ENCODE data around the gene KMT2A.

The KMT2A gene

DNA sequence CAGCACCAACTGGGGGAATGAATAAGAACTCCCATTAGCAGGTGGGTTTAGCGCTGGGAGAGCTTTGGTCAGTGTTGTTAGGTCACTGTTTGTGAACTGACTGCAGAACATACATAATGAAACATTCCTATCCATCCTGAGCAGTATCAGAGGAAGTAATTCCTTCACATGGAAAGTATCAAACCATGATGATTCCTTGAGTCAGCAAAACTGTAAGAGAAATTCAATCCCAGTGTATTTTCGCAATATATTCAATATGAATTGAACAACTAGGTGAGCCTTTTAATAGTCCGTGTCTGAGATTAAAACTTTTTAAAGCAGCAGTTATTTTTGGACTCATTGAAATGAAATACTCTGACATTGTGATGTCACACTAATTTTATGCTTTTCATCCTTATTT lies 48.1 kb downstream of the KMT2A start:
- intact Hi-C loops (cut with micrococcal nuclease), result loop anchor here (10.0 kb wide), 2 partner anchors 50 to 330 kb away; partner anchors contain the start of genes KMT2A and SCN4B
- H3K4me1 Mint-ChIP-seq (ENCODE audit: low read depth), result no peaks in the 10 kb centered on the region
- no peak overlapping the region for H3K27ac Mint-ChIP-seq
- H3K9me3 Mint-ChIP-seq, result no peaks in the 10 kb centered on the region
- H3K27me3 Mint-ChIP-seq, result no peaks in the 10 kb centered on the region
- no peak overlapping the region for H3K4me3 Mint-ChIP-seq
- H3K36me3 Mint-ChIP-seq (ENCODE audit: low read depth), result peaks cover 86% of the 10 kb centered on the region

DNA sequence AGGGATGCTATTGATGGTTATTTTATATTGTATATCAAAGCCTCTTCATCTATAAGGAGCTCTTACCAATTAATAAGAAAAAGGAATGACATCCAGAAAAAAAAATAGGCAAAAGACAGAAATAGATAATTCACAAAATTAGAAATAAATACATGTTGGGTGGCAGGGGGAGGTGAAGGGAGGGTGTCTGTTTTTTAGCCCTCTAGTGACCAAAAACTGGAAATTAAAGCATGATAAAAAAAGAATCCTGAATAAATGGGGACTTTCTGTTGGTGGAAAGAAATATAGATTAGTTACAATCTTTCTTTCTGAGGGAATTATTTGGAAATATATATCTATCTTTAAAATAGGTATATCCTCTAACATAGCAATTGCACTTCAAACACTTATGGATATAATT lies 49.0 kb downstream of the KMT2A start:
- no peak overlapping the region for H3K4me3 Mint-ChIP-seq
- no peaks in the 10 kb centered on the region for H3K4me1 Mint-ChIP-seq (ENCODE audit: low read depth)
- no peaks in the 10 kb centered on the region for H3K27me3 Mint-ChIP-seq
- no peaks in the 10 kb centered on the region for H3K9me3 Mint-ChIP-seq
- intact Hi-C loops (cut with micrococcal nuclease), result loop anchor here (10.0 kb wide), 2 partner anchors 50 to 330 kb away; partner anchors contain the start of genes KMT2A and SCN4B
- peaks cover 88% of the 10 kb centered on the region for H3K36me3 Mint-ChIP-seq (ENCODE audit: low read depth)
- no peak overlapping the region for H3K27ac Mint-ChIP-seq

- Mint-ChIP-seq H3K9me3 (no peaks in the 10 kb centered on the region), H3K27me3 (no peaks in the 10 kb centered on the region), H3K4me1 (ENCODE audit: low read depth) (no peaks in the 10 kb centered on the region), H3K4me3 (no peak overlapping the region), H3K36me3 (ENCODE audit: low read depth) (peaks cover 81% of the 10 kb centered on the region), H3K27ac (no peak overlapping the region)
- intact Hi-C loops (cut with micrococcal nuclease), result loop anchor here (2.0 to 10.0 kb wide), 3 partner anchors 54 to 334 kb away; partner anchors contain the start of genes ATP5MG, KMT2A and SCN4B
Observed at GRCh38 chr11:118488480-118489109, 52.3 kb downstream of the KMT2A start.

DNA sequence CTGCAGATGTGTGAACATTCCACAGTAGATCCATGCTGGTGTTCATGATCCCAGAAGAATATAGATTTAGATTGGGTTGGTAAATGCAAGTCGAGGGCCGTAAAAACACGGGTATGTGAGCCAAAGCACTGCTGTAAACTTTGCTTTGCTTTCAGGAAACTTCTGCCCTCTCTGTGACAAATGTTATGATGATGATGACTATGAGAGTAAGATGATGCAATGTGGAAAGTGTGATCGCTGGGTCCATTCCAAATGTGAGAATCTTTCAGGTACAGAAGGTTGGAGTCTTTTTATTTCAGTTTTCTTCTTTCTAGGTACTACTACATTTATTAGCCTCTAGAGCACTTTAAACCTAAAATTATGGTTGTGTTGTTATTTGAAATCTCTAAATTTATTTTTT lies 54.7 kb downstream of the KMT2A start:
- no peaks in the 10 kb centered on the region for H3K27me3 Mint-ChIP-seq
- H3K27ac Mint-ChIP-seq, result no peak overlapping the region
- H3K4me1 Mint-ChIP-seq (ENCODE audit: low read depth), result no peaks in the 10 kb centered on the region
- peaks cover 80% of the 10 kb centered on the region for H3K36me3 Mint-ChIP-seq (ENCODE audit: low read depth)
- no peaks in the 10 kb centered on the region for H3K9me3 Mint-ChIP-seq
- intact Hi-C loops (cut with micrococcal nuclease), result no loop called here
- H3K4me3 Mint-ChIP-seq, result no peak overlapping the region

DNA sequence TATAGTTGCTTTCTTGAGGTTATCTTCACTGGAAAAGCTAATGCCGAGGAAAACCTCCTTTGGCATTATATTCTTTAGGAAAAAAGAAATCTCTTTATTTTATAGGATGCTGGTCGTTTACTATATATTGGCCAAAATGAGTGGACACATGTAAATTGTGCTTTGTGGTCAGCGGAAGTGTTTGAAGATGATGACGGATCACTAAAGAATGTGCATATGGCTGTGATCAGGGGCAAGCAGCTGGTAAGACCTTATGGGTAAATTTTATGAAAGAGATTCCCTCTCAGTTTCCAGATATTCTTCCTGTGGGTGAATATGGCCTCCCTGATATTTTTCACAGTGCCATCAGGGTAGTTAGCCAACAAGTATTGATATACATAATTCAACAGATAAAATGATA lies 61.5 kb downstream of the KMT2A start:
- Mint-ChIP-seq H3K27ac (no peak overlapping the region), H3K36me3 (ENCODE audit: low read depth) (peaks cover 93% of the 10 kb centered on the region), H3K4me3 (no peak overlapping the region), H3K9me3 (no peaks in the 10 kb centered on the region), H3K4me1 (ENCODE audit: low read depth) (no peaks in the 10 kb centered on the region), H3K27me3 (no peaks in the 10 kb centered on the region)
- intact Hi-C loops (cut with micrococcal nuclease), result loop anchor here (5.0 kb wide), 1 partner anchor 116 kb away; no protein-coding TSS in a partner anchor

DNA sequence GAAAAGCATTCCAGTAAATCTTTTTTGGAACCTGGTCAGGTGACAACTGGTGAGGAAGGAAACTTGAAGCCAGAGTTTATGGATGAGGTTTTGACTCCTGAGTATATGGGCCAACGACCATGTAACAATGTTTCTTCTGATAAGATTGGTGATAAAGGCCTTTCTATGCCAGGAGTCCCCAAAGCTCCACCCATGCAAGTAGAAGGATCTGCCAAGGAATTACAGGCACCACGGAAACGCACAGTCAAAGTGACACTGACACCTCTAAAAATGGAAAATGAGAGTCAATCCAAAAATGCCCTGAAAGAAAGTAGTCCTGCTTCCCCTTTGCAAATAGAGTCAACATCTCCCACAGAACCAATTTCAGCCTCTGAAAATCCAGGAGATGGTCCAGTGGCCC lies 66.9 kb downstream of the KMT2A start:
- H3K36me3 Mint-ChIP-seq (ENCODE audit: low read depth), result peaks cover 96% of the 10 kb centered on the region
- H3K9me3 Mint-ChIP-seq, result no peaks in the 10 kb centered on the region

GRCh38 chr11:118511601-118512000 lies 75.3 kb downstream of the KMT2A start:
- Mint-ChIP-seq H3K36me3 (ENCODE audit: low read depth) (peaks cover 86% of the 10 kb centered on the region), H3K9me3 (no peaks in the 10 kb centered on the region), H3K27me3 (no peaks in the 10 kb centered on the region), H3K27ac (no peak overlapping the region), H3K4me1 (ENCODE audit: low read depth) (no peaks in the 10 kb centered on the region), H3K4me3 (no peak overlapping the region)
- intact Hi-C loops (cut with micrococcal nuclease), result no loop called here

More for the DNA sequence above, 66.9 kb downstream of the KMT2A start:
- intact Hi-C loops (cut with micrococcal nuclease), result no loop called here
- no peak overlapping the region for H3K4me3 Mint-ChIP-seq
- H3K27me3 Mint-ChIP-seq, result no peaks in the 10 kb centered on the region
- H3K4me1 Mint-ChIP-seq (ENCODE audit: low read depth), result no peaks in the 10 kb centered on the region
- no peak overlapping the region for H3K27ac Mint-ChIP-seq

- intact Hi-C loops (cut with micrococcal nuclease), result no loop called here
- Mint-ChIP-seq H3K9me3 (no peaks in the 10 kb centered on the region), H3K27me3 (no peaks in the 10 kb centered on the region), H3K36me3 (ENCODE audit: low read depth) (peaks cover 85% of the 10 kb centered on the region), H3K27ac (no peak overlapping the region), H3K4me3 (no peak overlapping the region), H3K4me1 (ENCODE audit: low read depth) (no peaks in the 10 kb centered on the region)
Observed at GRCh38 chr11:118514103-118514502, 77.8 kb downstream of the KMT2A start.

DNA sequence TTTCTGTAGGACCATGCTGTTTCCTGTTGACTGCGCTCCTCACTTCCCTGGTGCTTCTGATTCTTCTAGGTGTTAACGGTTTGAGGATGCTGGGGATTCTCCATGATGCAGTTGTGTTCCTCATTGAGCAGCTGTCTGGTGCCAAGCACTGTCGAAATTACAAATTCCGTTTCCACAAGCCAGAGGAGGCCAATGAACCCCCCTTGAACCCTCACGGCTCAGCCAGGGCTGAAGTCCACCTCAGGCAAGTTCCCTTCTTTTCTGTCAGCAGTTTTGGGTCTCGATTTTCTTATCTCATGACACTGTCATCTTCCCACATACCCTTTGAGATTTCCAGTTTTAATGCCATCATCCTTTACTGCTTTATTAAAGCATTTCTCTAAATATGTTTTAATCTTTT lies 83.3 kb downstream of the KMT2A start:
- Mint-ChIP-seq H3K27ac (no peak overlapping the region), H3K36me3 (ENCODE audit: low read depth) (peaks cover 82% of the 10 kb centered on the region), H3K9me3 (no peaks in the 10 kb centered on the region), H3K27me3 (no peaks in the 10 kb centered on the region), H3K4me1 (ENCODE audit: low read depth) (peaks cover 23% of the 10 kb centered on the region), H3K4me3 (no peak overlapping the region)
- intact Hi-C loops (cut with micrococcal nuclease), result no loop called here

- intact Hi-C loops (cut with micrococcal nuclease), result no loop called here
- H3K27ac Mint-ChIP-seq, result no peak overlapping the region
Observed at GRCh38 chr11:118521892-118522311, 85.6 kb downstream of the KMT2A start.

DNA sequence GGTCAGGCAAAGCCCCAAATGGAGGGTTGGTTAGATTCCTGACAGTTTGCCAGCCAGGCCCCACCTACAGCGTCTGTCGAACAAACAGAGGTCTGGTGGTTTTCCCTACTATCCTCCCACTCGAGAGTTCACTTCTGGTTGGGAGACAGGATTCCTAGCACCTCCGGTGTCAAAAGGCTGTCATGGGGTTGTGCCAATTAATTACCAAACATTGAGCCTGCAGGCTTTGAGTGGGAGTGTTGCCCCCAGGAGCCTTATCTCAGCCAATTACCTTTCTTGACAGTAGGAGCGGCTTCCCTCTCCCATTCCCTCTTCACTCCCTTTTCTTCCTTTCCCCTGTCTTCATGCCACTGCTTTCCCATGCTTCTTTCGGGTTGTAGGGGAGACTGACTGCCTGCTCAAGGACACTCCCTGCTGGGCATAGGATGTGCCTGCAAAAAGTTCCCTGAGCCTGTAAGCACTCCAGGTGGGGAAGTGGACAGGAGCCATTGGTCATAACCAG lies 86.3 kb downstream of the KMT2A start:
- H3K27ac Mint-ChIP-seq, result no peak overlapping the region
- peaks cover 46% of the 10 kb centered on the region for H3K4me1 Mint-ChIP-seq (ENCODE audit: low read depth)
- peaks cover 64% of the 10 kb centered on the region for H3K36me3 Mint-ChIP-seq (ENCODE audit: low read depth)
- no peaks in the 10 kb centered on the region for H3K9me3 Mint-ChIP-seq
- intact Hi-C loops (cut with micrococcal nuclease), result no loop called here
- no peaks in the 10 kb centered on the region for H3K27me3 Mint-ChIP-seq
- no peak overlapping the region for H3K4me3 Mint-ChIP-seq

More at GRCh38 chr11:118521892-118522311, 85.6 kb downstream of the KMT2A start:
- Mint-ChIP-seq H3K4me1 (ENCODE audit: low read depth) (peaks cover 39% of the 10 kb centered on the region), H3K9me3 (no peaks in the 10 kb centered on the region), H3K27me3 (no peaks in the 10 kb centered on the region), H3K36me3 (ENCODE audit: low read depth) (peaks cover 65% of the 10 kb centered on the region), H3K4me3 (no peak overlapping the region)

- Mint-ChIP-seq H3K27me3 (peaks cover 11% of the 10 kb centered on the region), H3K9me3 (no peaks in the 10 kb centered on the region), H3K36me3 (ENCODE audit: low read depth) (peaks cover 60% of the 10 kb centered on the region), H3K4me3 (no peak overlapping the region), H3K27ac (peak overlapping the region; percentile 58), H3K4me1 (ENCODE audit: low read depth) (peaks cover 46% of the 10 kb centered on the region)
- intact Hi-C loops (cut with micrococcal nuclease), result loop anchor here (2.0 kb wide), 1 partner anchor 42 kb away; no protein-coding TSS in a partner anchor
Observed at GRCh38 chr11:118524356-118524755, 88.1 kb downstream of the KMT2A start.

- peaks cover 16% of the 10 kb centered on the region for H3K27me3 Mint-ChIP-seq
- H3K36me3 Mint-ChIP-seq (ENCODE audit: low read depth), result peaks cover 54% of the 10 kb centered on the region
- intact Hi-C loops (cut with micrococcal nuclease), result loop anchor here (2.0 kb wide), 1 partner anchor 42 kb away; no protein-coding TSS in a partner anchor
- H3K9me3 Mint-ChIP-seq, result no peaks in the 10 kb centered on the region
- H3K4me3 Mint-ChIP-seq, result peak overlapping the region; percentile 30
- H3K27ac Mint-ChIP-seq, result peak overlapping the region; percentile 58
- peaks cover 49% of the 10 kb centered on the region for H3K4me1 Mint-ChIP-seq (ENCODE audit: low read depth)
Observed at GRCh38 chr11:118524757-118525470, 88.6 kb downstream of the KMT2A start.

- Mint-ChIP-seq H3K4me1 (ENCODE audit: low read depth) (peaks cover 63% of the 10 kb centered on the region), H3K27ac (no peak overlapping the region)
- intact Hi-C loops (cut with micrococcal nuclease), result no loop called here
Observed at GRCh38 chr11:118526688-118527087, 90.4 kb downstream of the KMT2A start.

More at GRCh38 chr11:118526688-118527087, 90.4 kb downstream of the KMT2A start:
- peaks cover 37% of the 10 kb centered on the region for H3K36me3 Mint-ChIP-seq (ENCODE audit: low read depth)
- no peaks in the 10 kb centered on the region for H3K9me3 Mint-ChIP-seq
- peaks cover 34% of the 10 kb centered on the region for H3K27me3 Mint-ChIP-seq
- H3K4me3 Mint-ChIP-seq, result no peak overlapping the region

Data from dendritic cell treated with granulocyte-macrophage colony-stimulating factor and Interleukin-4, amounts not matched to agents 40 ng/mL and 50 ng/mL, for 4 days (primary cell).